GM13977 (cell line): ENCODE results near the gene PRKCA.

ENCODE experiments used
- DNase-seq: peaks from one replicate; pipeline ENCODE4 v3.0.0; 2012; ENCODE audit warnings: low spot score
- CTCF ChIP-seq: IDR thresholded peaks from 2 replicates; pipeline ENCODE4 v1.5.1; 2012; ENCODE audit warnings: mild to moderate bottlenecking, control low read depth; ENCODE audit not compliant: insufficient read depth; ENCODE audit errors: extremely low read depth, missing control alignments
- in situ Hi-C: fragments of 300-500 bp; cut with MboI; formaldehyde crosslinking; loops from one replicate; pipeline ENCODE4 v1.12.0; 2022; ENCODE audit warnings: low sequenced_read_pairs, low pct_unique_long_range_greater_than_20kb, mixed read lengths, inconsistent platforms; ENCODE audit not compliant: unreplicated experiment

Gene PRKCA

GRCh38 chr17:66752411-66752810 is 450.0 kb downstream of the PRKCA start:
- DNase-seq = no peak
- in situ Hi-C loops = no loop called here
- TF ChIP-seq CTCF = no peak

GRCh38 chr17:66753126-66753920 is 450.9 kb downstream of the PRKCA start:
- TF ChIP-seq CTCF = no peak
- in situ Hi-C loops = no loop called here
- no peak for DNase-seq

GRCh38 chr17:66755101-66755943 is 452.9 kb downstream of the PRKCA start:
- in situ Hi-C loops = no loop called here
- DNase-seq = no peak
- no peak for TF ChIP-seq CTCF

GRCh38 chr17:66755944-66756290 is 453.5 kb downstream of the PRKCA start:
- in situ Hi-C loops = no loop called here
- no peak for TF ChIP-seq CTCF
- no peak for DNase-seq

GRCh38 chr17:66760324-66760723 is 457.9 kb downstream of the PRKCA start:
- in situ Hi-C loops = no loop called here
- no peak for TF ChIP-seq CTCF
- DNase-seq = no peak

- no peak for TF ChIP-seq CTCF
- no peak for DNase-seq
- in situ Hi-C loops = no loop called here
Measured at GRCh38 chr17:66762276-66762675, 459.9 kb downstream of the PRKCA start.
